GM10248 (cell line): ENCODE data around the gene HSPA12A.
"Not testable (repeated sequence)": the region's sequence is repeated elsewhere in the genome, so short reads cannot be mapped to it uniquely, and the experiment has no call there.

Experiments used
- CTCF ChIA-PET: fragments of 300-600 bp; sonication (Branson Sonifier 250); formaldehyde crosslinking; extraction: SDS; loops from one replicate; lab custom pipeline; 2021; ENCODE audit warnings: antibody characterized with exemption; lab: Yijun Ruan, JAX
- POLR2A ChIA-PET: fragments of 350-650 bp; sonication (Branson Sonifier 250); formaldehyde crosslinking; extraction: SDS; loops from one replicate; lab custom pipeline; 2020; ENCODE audit warnings: antibody characterized with exemption; lab: Yijun Ruan, JAX
- DNase-seq: peaks from one replicate; pipeline ENCODE4 v3.0.0; 2012; ENCODE audit errors: extremely low spot score
- CTCF ChIP-seq: IDR thresholded peaks from 2 replicates; pipeline ENCODE4 v1.5.1; 2012; ENCODE audit warnings: mild to moderate bottlenecking, low read depth; ENCODE audit errors: extremely low read depth, missing control alignments, control extremely low read depth

Gene HSPA12A

DNA sequence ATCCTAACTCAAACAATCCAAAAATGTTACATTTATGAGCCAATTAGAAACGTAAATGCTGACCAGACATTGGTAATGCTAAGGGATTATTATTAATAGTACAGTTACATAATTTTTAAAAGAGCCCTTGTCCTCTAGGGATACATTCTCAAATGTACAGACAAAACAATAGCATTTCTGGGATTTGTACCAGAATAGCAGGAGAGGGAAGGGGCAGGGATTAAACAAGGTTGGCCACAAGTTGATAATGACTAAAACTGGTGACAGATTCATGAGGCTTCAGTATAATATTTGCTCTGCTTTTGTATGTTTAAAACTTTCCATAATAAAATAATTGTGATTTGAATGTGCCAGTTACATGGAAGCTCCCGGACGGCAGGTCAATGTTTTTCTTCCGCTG is 27.0 kb downstream of the HSPA12A start:
- POLR2A ChIA-PET = no interaction called here
- DNase-seq = no peak
- TF ChIP-seq CTCF = no peak
- CTCF ChIA-PET = no interaction called here

DNA sequence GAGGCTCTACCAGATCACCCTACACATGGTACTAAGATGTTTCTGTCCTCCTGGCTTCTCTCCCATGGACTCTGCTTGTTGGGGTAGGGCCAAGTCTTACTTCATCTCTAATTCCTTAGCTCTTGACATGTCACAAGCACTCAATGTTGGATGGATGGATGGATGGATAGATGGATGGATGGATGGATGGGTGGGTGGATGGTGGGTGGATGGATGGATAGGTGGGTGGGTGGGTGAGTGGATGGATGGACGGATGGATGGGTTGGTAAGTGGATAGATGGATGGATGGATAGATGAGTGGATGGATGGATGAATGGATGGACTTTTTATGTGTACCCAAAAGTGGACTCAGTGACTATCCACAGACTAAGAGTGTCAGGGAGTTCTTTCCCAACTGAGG is 28.5 kb downstream of the HSPA12A start:
- ChIA-PET POLR2A (no interaction called here), CTCF (no interaction called here)
- no peak for TF ChIP-seq CTCF
- no peak for DNase-seq

DNA sequence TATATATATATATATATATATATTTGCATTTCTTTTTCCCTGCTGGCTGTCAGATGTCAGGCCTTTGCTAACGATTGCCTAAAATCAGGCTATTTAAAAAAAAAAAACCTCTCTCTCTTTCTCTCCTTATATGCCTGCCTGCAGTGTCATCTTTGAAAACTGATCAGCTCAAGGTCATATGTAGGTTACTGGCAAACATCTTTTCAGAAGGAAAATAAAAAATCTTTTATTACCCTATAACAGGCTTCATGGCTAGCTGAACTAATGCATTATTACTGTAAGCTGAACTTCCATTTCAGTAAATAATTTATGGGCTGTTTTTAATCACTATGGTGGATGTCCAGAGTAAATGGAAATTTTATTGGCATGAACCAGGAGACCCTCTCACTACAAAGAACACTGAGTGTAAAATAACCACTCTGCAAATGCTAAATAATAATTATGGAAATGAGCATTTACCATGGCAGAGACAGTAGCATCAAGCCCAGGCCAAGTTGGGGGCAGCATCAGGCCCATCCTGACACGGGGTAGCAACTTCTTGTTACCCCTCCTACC is 29.3 kb downstream of the HSPA12A start:
- TF ChIP-seq CTCF = no peak
- ChIA-PET CTCF (no interaction called here), POLR2A (no interaction called here)
- no peak for DNase-seq

- DNase-seq = no peak
- ChIA-PET POLR2A (no interaction called here), CTCF (no interaction called here)
- no peak for TF ChIP-seq CTCF
These were observed 29.8 kb downstream of the HSPA12A start for GRCh38 chr10:116712519-116712918.

DNA sequence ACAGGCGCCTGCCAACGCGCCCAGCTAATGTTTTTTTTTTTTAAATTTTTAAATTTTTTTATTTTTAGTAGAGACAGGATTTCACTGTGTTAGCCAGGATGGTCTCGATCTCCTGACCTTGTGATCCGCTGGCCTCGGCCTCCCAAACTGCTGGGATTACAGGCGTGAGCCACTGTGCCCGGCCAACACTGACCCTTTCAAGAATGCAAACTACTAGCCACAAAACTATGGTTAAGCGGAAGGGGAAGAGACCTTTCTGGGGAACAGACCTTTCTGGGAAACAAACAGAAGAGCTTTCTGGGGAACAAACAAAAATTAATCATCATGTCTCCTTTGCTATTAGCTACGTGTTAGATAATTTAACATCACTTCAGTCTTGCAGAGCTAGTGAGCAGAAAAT is 30.6 kb downstream of the HSPA12A start:
- CTCF ChIA-PET = interaction anchor here (1.4 kb wide), 1 partner anchor 26 kb away, joined by 3 read pairs; no protein-coding TSS in a partner anchor
- DNase-seq, POLR2A ChIA-PET: not testable (repeated sequence)

- TF ChIP-seq CTCF = no peak
- CTCF ChIA-PET = no interaction called here
- DNase-seq = no peak
- POLR2A ChIA-PET = no interaction called here
These were observed 32.3 kb downstream of the HSPA12A start for GRCh38 chr10:116710076-116710475.

- ChIA-PET POLR2A (no interaction called here), CTCF (no interaction called here)
- no peak for TF ChIP-seq CTCF
- no peak for DNase-seq
These were observed 33.5 kb downstream of the HSPA12A start for GRCh38 chr10:116708877-116709276.
